Epithelial cell of proximal tubule (primary cell): Measurements from ENCODE around the gene CORO1C. TPM values are rescaled to one million over a fixed set of nuclear protein-coding genes. Genes with fewer than 3 reads are reported as not detected.
"Not testable (repeated sequence)": the region's sequence is repeated elsewhere in the genome, so short reads cannot be mapped to it uniquely, and the experiment has no call there.

Source experiments
- DNase-seq: peaks from one replicate; pipeline ENCODE4 v3.0.0-alpha.2; 2011; ENCODE audit warnings: low read depth
- H3K4me3 ChIP-seq: 2 replicates; pipeline ENCODE4 v1.5.1; 2011; ENCODE audit warnings: low read depth, mild to moderate bottlenecking, low read length
- total RNA-seq: library from RNA; depleted of rRNA; stranded (reverse); fragments of >200 nt; gene quantifications from 2 replicates; pipeline ENCODE4 v1.2.3, GENCODE V29; 2015
- TF ChIP-seq, protein P1 (sequence below): conservative IDR thresholded peaks from 2 replicates; pipeline ENCODE4 v1.5.1; 2012; ENCODE audit warnings: low read depth, mild to moderate bottlenecking, low read length

CORO1C gene
- total RNA-seq, 1 donor from 2014 or later, result 157 TPM

DNA sequence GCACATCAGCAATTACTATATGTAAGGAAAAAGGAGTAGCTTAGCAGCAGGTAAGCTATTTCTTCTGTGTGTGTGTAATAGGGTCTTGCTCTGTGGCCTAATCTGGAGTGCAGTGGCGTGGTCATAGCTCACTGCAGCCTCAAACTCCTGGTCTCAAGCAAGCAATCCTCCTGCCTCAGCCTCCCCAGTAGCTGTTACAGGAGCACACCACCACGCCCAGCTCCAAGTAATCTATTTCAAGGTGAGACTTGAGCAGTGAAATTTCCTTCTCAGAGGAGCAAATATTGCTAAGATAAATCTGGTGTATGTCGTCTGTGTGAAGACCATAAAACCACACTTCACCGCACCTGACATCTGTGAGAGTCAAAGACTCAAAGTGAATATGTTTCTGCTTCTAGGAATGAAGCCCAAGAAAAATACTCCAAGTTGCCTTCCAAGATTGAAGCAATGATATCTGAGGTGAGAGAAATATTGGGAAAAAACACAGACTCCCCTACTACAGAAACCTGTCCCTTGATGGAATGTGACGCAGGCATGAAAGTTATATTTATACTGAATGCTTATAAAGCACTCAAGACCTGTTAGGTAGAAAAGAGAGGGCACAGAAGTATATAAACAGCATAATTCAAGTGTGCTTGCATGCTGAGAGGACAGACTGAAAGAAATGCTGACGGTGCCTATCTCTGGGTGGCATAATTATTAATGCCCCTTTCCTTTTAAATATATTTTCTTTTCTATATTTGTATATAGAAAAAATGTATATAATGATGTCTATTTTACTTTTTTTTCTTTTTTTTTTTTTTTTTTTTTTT, 95.1 kb downstream of the CORO1C start:
- TF ChIP-seq, protein P1, sequence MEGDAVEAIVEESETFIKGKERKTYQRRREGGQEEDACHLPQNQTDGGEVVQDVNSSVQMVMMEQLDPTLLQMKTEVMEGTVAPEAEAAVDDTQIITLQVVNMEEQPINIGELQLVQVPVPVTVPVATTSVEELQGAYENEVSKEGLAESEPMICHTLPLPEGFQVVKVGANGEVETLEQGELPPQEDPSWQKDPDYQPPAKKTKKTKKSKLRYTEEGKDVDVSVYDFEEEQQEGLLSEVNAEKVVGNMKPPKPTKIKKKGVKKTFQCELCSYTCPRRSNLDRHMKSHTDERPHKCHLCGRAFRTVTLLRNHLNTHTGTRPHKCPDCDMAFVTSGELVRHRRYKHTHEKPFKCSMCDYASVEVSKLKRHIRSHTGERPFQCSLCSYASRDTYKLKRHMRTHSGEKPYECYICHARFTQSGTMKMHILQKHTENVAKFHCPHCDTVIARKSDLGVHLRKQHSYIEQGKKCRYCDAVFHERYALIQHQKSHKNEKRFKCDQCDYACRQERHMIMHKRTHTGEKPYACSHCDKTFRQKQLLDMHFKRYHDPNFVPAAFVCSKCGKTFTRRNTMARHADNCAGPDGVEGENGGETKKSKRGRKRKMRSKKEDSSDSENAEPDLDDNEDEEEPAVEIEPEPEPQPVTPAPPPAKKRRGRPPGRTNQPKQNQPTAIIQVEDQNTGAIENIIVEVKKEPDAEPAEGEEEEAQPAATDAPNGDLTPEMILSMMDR, result no peak
- no peak overlapping the region for H3K4me3 ChIP-seq
- DNase-seq, result no peak

DNA sequence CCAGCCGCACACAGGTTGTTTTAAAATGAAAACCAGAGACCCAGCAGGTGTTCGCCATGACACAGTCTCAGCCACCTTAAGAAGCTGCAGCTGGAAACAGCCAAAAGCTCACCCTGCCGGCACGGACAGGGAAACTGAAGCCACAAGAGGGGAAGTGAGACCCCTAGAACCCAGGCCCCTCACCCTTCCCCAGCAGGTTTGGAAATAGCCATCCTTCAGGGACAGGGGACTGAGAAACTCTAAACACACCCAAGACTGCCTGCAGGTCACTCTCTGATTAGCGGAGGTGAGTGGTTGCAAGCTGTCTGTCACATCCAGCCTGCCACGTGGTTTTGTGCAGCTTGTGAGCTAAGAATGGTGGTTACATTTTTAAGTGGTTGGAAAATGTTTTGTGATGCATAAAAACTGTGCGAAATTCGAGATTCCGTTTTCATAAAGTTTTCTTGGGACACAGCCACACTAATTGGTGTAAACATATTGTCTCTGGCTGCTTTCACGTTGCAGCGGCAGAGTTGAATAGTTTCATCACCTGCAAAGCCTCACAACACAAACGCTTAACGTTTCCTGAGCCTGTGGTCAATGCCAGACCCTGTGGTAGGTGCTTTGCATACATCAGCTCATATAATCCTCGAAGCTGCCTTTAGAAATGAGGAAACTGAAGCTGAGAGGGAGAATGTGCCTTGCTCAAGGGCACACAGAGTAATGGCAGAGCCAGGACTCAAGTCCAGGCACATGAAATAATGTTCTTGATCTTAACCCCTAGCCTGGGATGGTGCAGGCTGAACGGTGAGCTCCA, 95.9 kb downstream of the CORO1C start:
- TF ChIP-seq, protein P1, result no peak

DNA sequence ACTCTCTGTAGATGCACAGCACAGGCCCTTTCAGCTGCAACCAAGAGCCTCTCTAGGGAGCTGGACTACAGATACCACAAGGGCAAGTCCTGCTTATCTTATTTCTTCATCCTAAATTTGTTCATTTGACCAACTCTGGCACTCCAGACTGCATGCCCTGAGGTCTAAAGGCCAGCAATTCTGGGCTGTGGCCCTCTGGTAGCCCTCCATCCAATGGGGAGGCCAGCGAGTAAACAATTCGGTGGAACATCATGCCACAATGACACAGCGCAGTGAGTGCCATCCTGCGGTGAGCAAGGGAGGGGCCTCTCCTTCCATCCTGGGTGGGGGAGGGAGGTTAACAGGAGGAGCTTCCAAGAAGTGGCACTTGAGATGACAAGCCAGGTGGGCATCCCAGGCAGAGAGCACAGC, 97.0 kb downstream of the CORO1C start:
- TF ChIP-seq, protein P1, result no peak
- DNase-seq, result no peak
- no peak overlapping the region for H3K4me3 ChIP-seq

More for the DNA sequence above, 95.9 kb downstream of the CORO1C start:
- no peak overlapping the region for H3K4me3 ChIP-seq
- DNase-seq, result no peak

- TF ChIP-seq, protein P1, result no peak
- DNase-seq, result no peak
- no peak within 1 kb of the TSS for H3K4me3 ChIP-seq
Observed at GRCh38 chr12:108633534-108634248, 97.6 kb downstream of the CORO1C start, which contains the start of gene SELPLG. Gene SELPLG, minus strand, starts transcription at chr12:108633894. Its CDS starts 9,587 bp downstream, at chr12:108624307.

DNA sequence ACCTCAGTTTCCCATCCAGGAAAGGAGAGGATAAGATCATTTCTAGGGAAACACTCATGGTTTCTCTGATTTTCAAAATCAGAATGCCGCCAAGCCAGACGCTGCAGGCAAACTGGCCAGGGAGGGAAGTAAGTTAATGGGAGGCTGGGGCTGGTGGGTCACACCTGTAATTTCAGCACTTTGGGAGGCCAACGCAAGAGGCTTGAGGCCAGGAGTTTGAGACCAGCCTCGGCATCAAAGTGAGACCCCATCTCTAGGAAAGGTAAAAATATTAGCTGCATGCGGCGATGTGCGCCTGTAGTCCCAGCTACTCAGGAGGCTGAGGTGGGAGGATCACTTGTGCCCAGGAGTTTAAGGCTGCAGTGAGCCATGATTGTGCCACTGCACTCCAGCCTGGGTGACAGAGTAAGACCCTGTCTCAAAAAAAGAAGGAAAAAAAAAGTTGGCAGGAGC, 98.2 kb downstream of the CORO1C start:
- no peak for DNase-seq
- H3K4me3 ChIP-seq, result no peak overlapping the region
- TF ChIP-seq, protein P1, result no peak

DNA sequence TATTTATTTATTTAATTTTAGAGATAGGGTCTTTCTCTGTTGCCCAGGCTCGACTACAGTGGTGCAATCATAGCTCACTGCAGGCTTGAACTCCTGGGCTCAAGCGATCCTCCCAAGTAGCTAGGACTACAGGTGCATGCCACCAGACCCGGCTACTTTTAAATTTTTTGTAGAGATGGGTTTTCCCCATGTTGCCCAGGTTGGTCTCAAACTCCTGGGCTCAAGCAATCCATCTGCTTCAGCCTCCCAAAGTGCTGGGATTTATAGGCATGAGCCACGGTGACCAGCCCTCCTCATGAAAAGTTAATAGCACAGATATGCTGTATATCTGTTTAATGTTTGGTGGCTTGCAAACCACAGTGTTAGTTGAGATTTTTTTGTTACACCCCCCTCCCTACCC, 100.1 kb downstream of the CORO1C start:
- H3K4me3 ChIP-seq, DNase-seq: not testable (repeated sequence)
